HTR-8/SVneo (cell line): ENCODE measurements around the gene ANKRD29.
"Not testable (repeated sequence)": the region's sequence is repeated elsewhere in the genome, so short reads cannot be mapped to it uniquely, and the experiment has no call there.

ENCODE experiments used
- DNase-seq: peaks from one replicate; pipeline ENCODE4 v3.0.0; 2011; ENCODE audit warnings: low spot score, mixed read lengths; ENCODE audit not compliant: insufficient read length
- FAIRE-seq: peaks from 2 replicates; lab custom pipeline; 2011; peaks lifted over from hg19 to GRCh38; lab: Jason Lieb, UNC

Gene ANKRD29

DNA sequence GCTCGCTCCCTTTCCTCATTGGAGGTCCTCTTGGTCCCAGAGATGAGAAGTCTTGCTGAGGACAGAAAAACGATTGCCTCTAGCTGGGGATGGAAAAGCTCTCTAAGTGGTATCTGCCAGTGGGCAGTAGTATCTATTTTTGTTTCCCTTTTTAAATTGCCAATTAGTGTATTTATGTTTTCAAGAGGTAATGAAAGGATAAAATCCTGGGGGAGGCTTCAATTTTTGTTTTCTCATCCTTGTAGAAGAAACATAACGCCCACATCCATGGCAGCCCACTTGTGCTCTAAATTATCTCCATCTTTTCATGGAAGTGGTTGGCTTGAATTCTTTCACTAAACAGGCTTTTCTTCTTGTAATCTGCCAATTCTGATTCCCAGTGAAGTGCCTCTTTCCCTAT lies 14.3 kb downstream of the ANKRD29 start:
- no peak for FAIRE-seq
- DNase-seq = no peak

DNA sequence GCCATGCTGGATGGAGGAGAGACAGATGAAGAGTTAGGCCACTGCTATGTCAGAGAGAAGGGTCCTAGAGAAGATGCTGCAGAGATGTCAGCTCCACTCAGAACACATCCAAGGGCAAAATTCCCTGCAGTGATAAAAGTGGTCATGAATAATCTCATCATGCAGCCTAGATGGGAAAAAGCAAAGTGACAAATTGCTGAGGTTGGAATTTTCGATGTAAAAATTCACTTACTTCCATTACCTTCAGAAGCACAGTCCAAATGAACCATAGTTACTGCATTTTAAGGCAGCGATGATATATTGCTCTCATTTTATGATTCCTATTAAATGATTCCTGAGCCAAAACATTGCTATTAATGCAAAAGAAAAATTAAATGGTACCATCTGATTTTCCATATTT lies 16.4 kb downstream of the ANKRD29 start:
- DNase-seq (no peak), FAIRE-seq (no peak)

DNA sequence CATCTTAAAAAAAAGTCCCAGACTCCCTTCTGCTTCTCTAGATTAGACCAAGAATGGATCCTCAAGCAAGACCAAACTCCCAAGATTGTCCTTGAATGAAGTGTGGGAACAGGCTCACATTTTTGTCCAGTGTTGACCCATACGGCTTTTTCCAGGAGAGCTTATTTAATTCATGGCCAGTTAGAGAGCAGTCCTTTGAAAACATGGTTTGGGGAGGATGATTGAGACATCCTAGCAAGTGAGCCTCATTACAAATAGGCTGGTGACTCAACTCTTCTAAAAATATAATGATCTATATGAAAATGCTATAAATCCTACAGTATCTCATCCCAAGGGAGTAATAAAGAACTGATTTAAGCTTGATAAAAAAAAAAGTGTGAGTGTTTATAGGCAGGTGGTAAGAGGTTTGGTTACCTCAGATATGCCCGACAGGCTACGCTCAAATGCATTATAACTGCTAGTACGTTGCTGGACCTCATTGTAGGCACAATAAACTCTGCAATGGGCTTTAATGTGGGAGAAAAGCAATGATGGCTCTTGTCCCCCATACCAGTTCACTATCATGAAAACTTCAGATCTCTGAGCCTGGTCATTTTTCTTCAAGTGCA lies 17.0 kb downstream of the ANKRD29 start:
- DNase-seq (no peak), FAIRE-seq (no peak)

DNA sequence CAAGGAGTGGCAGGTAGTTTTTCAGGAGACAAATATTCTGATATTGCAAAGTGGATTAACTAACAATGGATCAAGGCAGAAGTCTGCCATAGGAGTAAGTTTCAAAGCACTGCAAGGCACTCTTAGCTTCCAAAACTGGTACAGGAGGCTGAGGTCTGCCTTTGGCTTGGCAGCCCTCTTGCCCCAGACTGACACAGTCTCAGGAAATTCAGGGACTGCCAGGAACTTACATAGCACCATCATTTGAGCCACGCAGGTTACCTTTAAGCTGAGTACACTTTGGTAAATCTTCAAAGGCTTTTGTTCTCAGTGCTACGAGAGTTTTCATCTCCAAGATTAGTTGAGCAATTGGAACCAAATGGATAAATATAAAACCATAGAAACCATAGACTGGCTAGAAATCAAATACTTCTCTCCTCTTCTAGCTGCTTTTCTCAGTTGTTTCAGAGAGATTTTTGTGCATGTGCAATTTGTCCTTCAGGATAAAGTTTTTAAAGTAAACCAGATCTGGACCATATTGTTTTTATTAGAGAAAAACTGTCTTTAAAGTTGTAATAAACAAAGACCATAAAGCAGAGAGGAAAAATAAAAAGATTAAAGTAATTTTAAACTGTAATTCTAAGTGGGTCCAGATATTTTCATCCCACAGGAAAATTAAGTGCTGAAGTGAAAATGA lies 18.8 kb downstream of the ANKRD29 start:
- DNase-seq (no peak), FAIRE-seq (no peak)

DNA sequence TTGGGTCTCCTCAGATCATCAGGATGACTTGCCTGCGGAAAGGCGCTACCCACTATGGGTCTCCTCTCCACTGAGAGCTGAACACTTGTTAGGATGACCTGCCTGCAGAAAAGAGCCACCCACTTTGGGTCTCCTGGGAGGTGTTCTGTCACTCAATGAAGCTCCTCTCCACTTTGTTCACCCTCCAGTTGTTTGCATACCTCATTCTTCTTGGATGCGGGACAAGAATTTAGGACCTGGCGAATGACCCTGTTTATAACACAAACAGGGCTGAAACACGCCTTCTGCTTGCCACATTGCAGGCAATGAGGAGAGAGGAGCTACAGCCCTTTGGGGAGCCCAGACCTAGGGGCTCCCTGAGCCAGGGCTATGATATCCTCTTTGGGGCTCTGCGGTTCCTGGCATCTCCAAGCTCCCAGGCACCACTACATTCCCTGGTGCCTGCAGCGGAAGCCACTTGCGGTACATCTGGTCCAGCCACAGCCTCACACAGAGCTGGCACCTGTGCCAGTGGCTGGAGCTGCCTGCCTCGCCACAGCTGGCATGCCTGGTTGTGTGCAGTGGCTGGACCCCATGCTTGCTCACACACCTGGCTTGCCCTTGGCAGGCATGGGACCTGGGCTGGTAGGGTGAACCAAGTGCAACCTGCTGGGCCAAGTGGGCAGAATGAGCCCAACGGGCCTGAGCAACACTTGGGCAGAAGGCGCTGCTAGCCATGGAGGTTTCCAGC lies 20.6 kb downstream of the ANKRD29 start:
- DNase-seq (no peak), FAIRE-seq (no peak)

DNA sequence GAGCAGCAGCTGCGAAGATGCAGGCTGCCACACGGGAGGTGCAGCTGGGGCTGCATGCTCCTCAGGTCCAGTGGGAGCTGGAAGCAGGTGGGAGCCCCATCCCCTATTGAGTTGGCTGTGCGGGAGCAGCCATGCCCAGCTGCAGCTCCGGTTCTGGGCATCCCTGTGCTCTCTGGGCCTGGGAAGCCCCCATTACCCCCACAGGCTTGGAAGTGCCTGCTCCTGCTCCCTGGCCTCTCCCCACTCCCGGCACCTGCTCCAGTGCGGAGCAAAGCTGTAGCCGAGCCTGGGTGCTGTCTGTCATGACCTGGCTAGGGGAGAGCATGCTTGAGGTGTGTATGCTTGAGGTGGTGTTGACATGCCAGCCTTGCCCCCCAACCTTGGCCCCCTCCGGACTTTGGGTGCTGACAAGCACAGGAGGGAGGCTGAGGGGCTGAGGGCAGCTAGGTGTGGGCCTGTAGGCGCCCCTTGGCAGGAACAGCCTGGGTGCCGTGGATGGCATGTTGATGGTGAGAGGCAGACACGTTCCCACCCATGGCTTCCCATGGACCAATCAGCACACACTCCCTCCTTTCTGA lies 21.5 kb downstream of the ANKRD29 start:
- DNase-seq (no peak), FAIRE-seq (no peak)

DNA sequence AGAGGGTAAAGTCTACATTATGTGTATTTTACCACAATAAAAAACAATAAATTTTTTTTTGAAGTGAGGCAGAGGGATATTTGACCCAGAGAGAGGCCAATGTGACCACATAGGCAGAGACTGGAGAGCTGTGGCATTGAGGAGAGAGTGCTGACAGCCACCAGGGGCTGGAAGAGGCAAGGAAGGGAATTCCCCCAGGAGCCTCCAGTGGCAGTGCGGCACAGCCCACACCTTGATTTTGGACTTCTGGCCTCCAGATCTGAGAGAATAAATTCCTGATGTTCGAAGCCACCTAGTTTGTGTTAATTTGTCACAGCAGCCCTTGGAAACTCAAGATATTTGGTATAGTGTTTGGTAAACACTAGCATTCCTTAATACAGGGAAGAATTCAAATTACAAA lies 22.7 kb downstream of the ANKRD29 start:
- DNase-seq (no peak), FAIRE-seq (no peak)

DNA sequence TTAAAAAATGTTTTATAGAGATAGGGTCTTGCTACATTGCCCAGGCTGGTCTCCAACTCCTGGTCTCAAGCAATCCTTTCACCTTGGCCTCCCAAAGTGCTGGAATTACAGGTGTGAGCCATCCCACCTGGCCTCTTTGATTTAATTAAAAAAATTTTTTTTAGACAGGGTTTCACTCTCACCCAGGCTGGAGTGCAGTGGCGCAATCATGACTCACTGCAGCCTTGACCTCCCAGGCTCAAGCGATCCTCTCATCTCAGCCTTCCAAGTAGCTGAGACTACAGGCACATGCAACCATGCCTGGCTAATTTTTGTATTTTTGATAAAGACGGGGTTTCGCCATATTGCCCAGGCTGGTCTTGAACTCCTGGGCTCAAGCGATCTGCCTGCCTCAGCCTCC lies 26.3 kb downstream of the ANKRD29 start:
- not testable (repeated sequence) for DNase-seq, FAIRE-seq

DNA sequence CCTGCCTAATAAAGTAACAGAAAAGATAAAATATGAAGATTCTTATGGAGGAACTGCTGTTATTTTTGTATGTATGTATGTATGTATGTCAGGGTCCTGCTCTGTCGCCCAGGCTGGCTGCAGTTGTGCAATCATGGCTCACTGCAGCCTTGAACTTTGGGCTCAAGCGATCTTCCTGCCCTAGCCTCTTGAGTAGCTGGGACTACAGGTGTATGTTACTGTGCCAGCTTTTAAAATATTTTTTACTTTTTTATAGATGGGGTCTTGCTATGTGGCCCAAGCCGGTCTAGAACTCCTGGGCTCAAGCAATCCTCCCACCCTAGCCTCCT lies 26.7 kb downstream of the ANKRD29 start:
- DNase-seq (no peak), FAIRE-seq (no peak)

DNA sequence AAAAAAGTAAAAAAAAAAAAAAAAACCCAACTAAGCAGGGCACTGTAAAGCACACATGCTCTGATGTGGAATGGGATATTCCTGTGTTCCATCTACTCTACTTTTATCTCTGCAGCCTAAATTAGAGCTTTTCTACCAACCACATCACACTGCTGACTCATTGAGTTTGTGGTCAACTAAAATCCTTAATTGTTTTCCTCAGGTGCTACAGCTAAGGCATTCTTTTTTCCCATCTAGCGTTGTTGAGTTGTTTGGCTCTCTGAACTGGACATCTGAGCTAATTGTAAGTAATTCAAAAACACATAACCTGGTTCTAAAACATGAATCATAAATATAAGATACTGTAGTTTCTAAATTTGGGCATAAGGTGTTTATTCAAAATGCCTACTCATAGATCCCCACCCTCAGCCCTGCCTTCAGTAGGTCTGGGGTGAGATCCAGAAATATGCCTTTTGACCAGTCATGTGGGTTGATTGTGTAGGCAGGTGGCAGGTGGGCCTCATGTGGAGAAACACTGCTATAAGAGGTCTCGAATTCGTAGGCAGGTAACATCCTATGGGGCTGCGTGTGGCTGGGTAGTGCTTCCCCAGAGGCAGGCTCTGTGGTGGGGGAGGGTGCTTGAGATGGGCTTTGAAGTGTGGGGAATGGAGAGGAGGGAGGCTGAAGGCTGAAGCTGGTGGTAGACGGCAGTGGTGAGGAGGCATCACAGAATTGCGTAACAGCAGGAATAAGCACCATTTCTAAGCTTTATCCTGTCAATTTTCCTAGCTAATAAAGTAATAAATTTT lies 27.2 kb downstream of the ANKRD29 start:
- no peak for DNase-seq
- no peak for FAIRE-seq

DNA sequence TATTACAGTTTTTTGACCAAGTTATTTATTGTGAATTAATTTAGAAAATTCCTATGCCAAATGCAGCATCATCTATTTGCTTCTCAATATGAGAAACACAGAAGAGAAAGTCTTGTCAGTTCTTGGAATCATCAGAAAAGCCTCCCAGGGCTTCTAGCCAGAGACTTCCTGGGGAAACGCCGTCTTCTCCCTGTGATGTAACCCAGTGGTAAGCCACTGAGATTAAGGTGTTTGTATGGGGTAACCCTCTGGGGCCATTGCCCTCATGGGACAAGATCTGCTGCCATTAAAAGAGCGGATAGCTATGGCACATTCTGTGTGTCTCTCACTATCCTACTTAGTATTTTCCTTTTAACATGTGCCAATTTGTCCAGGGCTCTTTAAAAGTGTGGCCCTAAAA lies 28.0 kb downstream of the ANKRD29 start:
- DNase-seq (no peak), FAIRE-seq (no peak)

DNA sequence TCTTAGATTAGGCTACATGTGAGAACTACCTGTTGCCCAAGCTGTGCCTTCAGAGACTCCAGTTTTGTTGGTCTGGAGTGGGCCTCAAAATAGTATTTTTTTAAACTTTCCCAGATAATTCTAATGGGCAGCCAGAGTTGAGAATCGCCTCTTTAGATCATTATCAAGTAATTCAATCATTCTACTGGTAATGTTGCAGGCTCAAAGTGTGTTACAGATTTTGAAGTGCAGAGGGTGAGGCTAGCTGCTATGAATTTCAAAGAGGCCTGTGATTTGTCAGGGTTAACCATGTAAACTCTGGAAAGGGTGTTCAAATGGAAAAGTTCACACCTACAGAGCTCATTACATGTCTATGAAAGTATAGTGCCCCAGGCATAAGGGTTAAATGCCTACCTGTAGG lies 30.1 kb downstream of the ANKRD29 start:
- FAIRE-seq = no peak

DNA sequence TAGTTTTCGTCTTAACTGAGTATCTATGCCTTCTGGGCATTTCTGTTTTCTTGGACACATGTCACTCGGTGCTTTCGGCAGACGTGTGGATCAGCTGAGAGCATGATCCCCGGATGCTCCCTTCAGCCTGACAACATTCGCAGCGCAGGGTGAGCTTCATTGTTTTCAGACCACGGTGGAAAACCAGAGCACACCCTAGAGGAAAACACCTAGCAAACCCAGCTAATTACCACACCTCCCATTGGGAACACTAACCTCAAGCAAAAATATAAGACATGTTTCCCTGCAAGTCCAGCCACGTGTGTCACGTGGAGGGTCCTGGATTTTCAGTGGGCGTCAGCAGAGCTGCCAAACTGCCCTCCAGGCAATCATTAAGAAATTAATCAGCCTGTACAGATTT lies 31.0 kb downstream of the ANKRD29 start:
- DNase-seq = no peak
- FAIRE-seq = no peak

More for the DNA sequence above, 30.1 kb downstream of the ANKRD29 start:
- DNase-seq = no peak

DNA sequence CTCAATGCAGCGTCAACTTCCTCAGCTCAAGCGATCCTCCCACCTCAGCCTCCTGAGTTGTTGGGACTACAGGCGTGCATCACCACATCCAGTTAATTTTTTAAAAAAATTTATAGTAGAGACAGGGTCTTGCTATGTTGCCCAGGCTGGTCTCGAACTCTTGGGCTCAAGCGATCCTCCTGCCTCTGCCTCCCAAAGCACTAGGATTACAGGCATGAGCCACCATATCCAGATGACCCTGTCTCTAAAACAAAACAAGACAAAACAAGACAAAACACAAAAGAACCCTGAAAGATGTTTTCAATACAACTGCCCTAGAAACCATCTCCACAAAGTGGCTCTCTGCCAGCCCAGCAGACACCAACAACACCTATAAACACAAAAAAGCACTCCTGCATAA lies 31.4 kb downstream of the ANKRD29 start:
- FAIRE-seq (no peak), DNase-seq (no peak)

DNA sequence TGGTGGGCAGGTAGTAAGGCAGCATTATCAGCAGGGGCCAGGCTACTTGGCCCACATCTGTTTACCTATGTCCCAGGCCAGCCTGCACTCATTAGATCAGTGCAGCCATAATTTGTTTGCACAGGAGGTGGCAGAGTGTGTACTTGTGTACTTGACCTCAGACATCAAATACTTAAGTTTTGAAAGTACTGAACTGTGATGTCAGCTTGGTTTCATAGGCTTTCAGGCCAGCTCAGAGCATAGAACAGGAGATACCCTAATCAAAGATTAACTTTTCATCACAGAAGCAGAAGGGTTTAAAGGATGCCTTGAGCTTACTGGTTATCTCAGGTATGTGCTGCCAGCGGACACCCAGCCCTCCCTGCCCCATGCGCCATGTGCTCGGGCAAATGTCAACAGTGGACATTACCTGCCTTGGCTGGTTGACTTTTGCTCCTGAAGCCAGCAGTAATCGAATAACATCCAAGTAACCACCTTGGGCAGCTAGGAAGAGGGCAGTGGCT lies 33.2 kb downstream of the ANKRD29 start:
- FAIRE-seq (no peak), DNase-seq (no peak)

DNA sequence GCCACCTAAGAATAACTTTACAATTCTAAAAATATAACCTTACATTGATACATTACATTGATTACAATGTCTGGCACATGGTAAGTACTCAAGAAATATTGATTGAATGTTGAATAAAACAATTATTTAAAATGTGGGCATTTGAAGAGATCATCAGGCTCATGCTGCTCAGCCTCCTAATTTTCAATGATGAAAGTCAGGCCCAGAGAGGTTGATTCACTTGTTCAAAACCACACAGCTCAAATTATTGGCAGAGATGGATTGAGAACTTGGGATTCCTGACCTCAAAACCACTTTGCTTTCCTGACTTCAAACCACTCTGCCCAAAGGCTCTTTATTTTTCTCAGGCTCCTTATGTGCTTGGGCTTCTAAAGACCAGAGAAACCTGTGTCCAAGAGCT lies 34.7 kb downstream of the ANKRD29 start:
- FAIRE-seq (no peak), DNase-seq (no peak)

DNA sequence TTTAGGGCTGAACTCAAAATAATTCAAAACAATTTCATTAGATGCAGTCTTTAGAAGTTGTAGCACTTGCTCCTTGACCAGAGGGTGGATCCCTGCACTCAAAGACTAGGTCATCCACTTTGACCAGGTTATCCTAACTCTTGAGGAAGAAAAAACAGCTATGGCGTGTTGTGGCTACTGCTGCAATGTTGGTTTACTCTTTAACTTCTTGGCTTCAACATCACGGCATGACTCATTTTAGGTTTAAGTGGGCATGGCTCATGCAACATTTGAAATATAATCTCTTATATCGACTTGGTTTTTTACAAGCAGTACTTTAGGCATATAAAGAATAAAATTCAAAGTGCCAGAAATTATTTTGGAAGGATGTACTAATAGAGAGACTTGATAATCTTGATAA lies 35.4 kb downstream of the ANKRD29 start:
- FAIRE-seq = no peak
- DNase-seq = peak; percentile 40

DNA sequence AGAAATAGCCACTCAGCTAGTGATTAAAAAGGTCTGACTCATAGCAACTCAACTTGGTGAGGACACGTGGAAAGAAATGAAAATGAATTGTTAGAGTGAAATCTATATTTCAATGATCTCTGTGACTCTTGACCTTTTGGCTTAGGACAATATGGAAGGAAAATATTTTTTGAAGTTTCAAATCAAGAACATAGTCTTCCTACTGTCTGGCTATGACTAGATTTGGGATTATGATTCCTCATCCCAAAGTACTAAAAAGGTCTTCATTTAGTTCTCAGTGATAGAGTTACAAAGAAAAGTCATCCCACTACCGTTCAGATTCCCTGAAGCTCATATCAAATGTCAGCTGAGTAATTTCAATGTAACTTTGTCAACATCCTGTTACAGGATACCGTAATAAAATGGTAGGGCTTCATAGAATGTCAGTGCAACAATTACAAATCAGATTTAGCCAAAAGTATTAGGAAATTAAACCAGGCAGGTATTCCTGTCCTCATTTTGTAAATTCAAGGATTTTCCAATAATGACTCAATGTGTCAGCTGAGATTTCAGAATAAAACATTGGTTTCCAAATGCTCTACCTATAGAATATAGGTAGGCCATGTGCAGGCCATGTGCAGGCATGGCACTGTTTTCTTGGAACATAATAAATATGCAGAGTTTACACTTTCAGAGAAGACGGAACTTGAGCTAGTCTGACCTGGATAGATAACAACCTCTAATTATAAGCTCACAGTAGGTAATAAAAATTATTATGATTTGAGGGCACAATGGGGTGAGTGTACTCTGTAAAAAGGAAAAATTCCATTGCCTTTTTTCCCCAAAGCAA lies 36.0 kb downstream of the ANKRD29 start:
- DNase-seq (peak; percentile 29), FAIRE-seq (no peak)

DNA sequence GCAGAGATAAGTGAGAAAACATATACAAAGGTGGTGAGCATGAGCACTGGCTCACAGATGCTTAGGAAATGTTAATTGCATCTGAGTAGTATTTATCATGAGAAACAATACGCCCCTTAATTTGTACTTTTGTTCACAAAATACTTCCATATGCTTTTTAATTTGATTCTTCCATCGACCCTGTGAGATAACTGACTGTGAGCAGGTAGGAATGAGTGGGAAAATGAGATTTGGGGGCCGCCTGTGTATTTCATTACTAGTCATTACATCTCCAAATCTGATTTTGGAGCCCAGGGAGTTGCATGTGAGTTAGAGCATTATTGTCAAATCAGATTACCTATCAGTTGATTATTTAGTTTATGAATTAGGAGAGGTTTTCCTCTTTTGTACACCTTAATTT lies 39.7 kb downstream of the ANKRD29 start:
- DNase-seq = no peak
- no peak for FAIRE-seq
